Adrenal gland (tissue), 5 donors: Measurements from ENCODE around the gene MACF1.

Source experiments
- CTCF ChIP-seq, 6 experiments: fragments of 450-650 bp in 4 of 6; fragments of 200-600 bp in 2 of 6; sonication (generic) in 1 of 6; IDR thresholded peaks; 1 replicate in 5 of 6; 2 replicates in 1 of 6; pipeline versions ENCODE4 v1.5.1 to v1.8.0; 2016 to 2021; ENCODE audit warnings: antibody characterized with exemption in 6 of 6, mild to moderate bottlenecking in 2 of 6, moderate library complexity in 1 of 6
- POLR2A ChIP-seq, 2 donors: fragments of 450-650 bp; IDR thresholded peaks; one replicate each; pipeline ENCODE4 v1.6.1; 2017; ENCODE audit warnings: antibody characterized with exemption in 2 of 2, mild to moderate bottlenecking in 2 of 2, moderate library complexity in 1 of 2
- donor health status: DM: no; HTN: no; CAD: no.

- TF ChIP-seq CTCF (IDR thresholded peaks at IDR 0.05): peak in 1 of 6 experiments; percentile 28
- TF ChIP-seq POLR2A (IDR thresholded peaks at IDR 0.05): no peak
These were observed 61.8 kb downstream of the MACF1 start for GRCh38 chr1:39266269-39266668.
